HG03175 (cell line): ENCODE measurements around the gene CHN2.

Experiments
- ATAC-seq: cut with Tn5 transposase; IDR thresholded peaks from one replicate; pipeline ENCODE4 v1.9.1; 2021; ENCODE audit warnings: mild to moderate bottlenecking, moderate library complexity; ENCODE audit not compliant: unreplicated experiment

The CHN2 gene

DNA sequence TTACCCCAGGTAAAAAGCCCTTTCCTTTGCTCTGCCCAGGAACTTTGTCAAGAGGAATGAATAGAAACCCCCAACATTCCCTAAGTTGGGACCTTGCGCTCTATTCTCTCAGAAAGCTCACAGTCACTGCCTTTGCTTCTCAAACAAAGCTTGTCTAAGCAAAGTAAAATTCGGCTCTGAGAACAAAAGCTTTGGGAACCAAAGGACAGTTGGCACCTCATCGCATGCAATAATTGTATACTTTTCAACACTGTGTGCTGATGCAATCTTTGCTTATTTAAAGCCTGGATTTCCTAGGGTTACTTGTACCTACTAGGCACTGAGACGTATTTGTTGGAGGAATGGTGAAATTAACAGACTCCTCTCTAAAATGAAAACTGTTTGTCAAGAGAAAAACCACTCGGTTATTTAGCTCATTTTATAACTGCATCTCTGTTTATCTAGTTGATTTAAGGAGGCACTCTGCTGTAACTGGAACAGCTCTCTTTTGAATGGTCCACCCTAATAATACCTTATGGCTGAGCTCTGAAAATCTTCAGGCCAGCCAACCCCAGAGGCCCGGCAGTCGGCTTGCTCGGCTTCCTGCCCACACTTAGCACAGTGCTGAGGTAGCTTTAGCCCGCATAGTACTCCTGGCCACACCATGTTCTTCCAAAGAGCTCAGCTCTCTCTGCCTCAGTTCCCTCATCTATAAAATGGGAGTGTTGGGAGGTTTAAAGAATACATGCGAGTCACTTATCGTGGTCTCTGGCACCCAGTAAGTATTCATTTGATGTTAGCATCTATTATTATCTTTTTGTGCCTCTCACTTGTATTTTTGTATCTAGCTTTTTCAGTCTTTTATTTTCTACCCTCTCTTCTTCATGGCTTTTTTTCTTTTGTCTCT is 288.9 kb downstream of the CHN2 start:
- no peak for ATAC-seq

GRCh38 chr7:29484280-29484679 is 289.7 kb downstream of the CHN2 start:
- no peak for ATAC-seq

DNA sequence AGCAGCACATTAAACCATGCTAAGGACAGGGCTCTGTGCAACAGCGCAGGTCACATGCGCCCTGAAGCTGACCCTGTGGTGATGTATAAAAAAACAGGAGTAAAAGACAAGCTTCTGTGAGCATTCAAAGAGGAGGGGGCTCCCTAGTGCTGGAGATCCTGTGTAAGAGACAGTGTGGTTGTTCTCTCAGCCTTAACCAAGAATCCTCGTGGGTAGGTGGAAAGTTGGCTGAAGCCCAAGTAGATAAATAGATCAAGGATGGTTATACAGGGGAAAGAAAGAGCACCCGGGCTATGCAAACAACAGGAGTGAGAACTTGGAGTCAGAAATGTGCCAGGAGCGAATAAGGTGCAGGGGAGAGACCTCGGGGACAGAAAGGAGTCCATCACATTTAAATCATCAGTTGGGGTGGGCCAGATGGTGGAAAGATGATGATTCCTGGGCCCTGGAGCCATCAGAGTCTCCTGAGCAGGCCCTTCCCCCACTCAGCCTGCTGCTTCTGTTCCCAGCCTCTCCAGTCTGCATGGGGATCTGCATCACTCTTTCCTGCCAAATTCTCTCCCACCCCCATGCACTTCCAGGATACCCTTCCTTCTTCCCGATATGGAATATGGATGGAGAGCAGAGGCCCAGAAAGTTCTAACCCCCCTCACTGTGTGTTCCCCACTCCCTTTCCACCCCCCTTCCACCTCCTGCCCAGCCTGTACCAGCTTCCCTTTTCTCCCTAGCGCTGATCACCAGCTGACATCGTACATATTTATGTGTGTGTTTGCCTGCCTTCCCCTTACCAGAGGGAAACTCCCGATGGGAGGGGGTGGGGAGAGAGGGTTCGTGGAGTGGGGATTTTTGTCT is 291.0 kb downstream of the CHN2 start:
- no peak for ATAC-seq

- no peak for ATAC-seq
These were observed 291.7 kb downstream of the CHN2 start for GRCh38 chr7:29486191-29486700.

- ATAC-seq = no peak
These were observed 292.8 kb downstream of the CHN2 start for GRCh38 chr7:29487424-29487823.

GRCh38 chr7:29488203-29488970 is 293.8 kb downstream of the CHN2 start:
- no peak for ATAC-seq

DNA sequence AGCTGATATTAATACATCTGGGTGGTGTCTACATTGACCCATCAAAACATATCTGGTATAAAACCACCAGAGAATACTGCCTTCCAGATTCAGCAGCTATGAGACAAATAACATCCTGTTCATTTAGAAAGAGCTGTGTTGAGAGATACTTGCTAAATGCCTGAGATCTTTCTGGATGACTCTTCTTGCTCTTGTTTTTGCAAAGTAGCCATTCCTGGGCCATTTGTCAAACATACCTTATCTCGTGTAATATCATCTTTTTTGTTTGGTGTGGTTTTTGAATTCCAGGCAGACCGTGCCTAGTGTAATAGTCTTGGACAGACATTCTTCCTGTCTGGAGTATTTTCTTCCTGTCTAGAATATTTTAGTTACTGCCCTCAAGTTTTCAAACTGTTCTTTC is 294.4 kb downstream of the CHN2 start:
- ATAC-seq = no peak

GRCh38 chr7:29490094-29490607 is 295.6 kb downstream of the CHN2 start:
- no peak for ATAC-seq

DNA sequence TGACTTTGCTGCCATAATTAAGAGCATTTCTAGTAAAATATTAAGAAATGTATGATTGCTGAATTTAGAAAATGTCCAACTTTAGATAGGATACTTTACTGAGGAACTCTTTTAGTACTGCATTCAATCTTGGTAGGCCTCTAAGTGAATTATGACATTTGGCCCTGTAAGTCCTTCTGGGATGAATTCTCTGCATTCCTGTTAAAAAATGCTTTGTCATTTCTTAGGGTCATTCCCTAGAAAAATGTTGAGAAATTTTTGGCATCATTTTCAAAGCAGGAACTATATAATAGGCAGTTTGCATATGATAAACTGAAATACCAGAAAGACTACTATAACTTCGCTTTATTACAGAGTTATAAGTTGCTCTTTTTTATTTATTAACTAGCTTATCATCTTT is 299.8 kb downstream of the CHN2 start:
- no peak for ATAC-seq

DNA sequence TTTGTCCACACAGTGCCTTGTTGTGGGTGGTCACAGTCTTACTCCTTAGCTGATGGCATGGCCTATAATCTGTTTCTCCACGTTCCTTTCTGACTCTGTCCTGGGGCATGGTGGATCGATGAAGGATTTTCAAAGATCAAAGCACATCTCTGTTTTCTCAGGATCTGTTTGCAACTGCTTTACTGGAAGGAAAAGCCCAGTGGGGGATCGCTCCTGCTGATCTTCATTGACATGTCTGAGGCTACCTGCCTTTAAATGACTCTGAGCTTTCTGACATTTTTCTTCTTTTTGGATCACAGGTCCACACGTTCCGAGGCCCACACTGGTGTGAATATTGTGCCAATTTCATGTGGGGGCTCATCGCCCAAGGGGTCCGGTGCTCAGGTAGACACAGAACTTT is 301.1 kb downstream of the CHN2 start:
- no peak for ATAC-seq

DNA sequence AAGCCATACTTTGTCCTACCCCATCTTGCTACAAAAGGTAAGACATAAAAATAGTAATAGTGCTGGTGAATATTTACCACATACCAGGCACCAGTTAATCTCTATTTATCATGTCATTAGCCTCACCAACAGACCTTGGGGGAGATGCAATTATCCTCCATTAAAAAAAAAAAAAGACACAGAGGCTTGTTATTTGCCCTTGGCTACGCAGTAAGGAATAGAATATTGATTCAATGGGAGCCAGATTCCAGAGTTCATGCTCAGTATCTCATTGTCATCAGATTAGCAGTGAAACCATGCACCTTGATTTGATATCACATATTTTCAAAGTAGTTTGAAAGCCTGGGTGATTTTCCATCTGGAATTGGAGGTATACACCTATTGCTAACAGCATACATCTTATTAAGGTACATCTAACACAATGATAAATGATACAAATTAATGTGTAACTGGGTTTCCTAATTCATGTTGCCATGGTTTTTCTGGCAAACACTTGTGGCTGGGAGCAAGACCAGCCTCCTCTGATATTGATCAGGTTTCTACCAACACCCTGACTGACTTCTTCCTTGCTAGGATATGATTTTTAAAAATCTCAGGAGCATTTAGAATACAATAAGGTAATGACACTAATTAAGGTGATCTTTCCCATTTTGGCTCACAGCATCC is 301.9 kb downstream of the CHN2 start:
- ATAC-seq = no peak

- no peak for ATAC-seq
These were observed 305.4 kb downstream of the CHN2 start for GRCh38 chr7:29499932-29500331.

GRCh38 chr7:29500719-29501118 is 306.1 kb downstream of the CHN2 start:
- no peak for ATAC-seq

DNA sequence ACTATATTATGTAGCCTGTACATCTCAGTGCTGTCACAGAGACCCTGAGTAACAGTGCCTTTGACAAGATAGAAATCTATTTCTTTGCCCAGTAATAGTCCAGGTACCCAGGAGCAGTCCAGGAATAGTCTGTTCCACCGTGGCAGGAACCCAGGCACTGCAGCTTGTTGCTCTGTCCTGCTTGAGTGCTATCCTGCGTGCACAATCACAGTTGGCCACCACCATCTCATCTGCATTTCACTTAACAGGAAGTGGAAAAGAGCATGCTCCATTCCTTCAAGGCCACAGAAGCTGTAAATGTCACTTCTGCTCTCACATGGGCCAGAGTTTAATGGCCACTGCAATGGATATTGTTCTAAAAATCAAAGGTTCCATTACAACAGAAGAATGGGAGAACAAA is 307.6 kb downstream of the CHN2 start:
- ATAC-seq = no peak

DNA sequence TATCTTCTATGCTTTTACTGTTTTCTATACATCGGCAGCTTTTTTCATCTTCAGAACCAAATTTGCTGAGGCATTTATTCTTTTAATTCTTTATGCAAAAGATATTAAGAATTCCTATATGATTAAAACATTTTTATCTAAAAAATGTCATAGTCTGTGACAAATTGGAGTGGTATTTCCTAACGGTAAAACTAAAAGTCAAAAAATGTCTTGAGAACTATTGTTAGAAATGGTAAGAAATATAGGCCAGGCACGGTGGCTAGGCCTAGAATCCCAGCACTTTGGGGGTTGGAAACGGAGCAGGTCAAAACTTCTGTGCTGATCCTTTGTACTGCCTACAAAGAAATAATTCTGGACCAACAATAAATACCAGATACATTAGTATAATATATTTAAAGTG is 311.4 kb downstream of the CHN2 start:
- ATAC-seq = no peak

- no peak for ATAC-seq
These were observed 314.0 kb downstream of the CHN2 start for GRCh38 chr7:29508608-29509007.

DNA sequence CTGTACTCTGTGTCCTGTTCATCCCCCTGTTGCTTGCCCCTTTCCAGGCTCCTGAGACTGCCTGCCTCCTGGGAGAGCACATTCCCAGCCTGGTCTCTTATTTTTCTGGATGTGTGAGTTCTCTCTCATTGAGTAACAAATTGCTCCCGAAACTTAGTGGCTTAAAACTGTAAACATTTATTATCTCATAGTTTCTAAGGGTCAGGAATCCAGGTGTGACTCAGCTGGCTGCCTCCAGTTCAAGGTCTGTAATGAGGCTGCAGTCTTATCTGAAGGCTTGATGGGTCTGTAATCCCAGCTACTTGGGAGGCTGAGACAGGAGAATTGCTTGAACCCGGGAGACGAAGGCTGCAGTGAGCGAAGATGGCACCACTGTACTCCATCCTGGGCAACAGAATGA is 315.5 kb downstream of the CHN2 start:
- no peak for ATAC-seq

DNA sequence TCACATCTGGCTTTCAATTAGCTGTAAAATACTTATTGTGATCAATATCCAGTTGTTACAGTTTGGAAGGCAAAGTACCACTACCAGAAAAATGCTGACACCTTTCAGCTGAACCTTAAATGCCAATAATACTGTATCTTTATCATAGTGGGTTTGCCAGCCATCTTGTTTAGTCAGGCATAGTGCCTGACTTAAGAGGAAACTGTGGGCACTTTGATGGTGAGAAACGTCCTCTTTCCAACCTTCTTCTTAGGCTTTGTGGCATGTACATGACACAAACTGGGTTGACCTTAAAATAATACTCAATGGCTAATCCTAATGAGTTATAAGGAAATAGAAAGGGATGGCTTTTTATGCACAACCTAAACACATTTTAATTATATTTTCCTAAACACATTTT is 316.8 kb downstream of the CHN2 start:
- no peak for ATAC-seq

DNA sequence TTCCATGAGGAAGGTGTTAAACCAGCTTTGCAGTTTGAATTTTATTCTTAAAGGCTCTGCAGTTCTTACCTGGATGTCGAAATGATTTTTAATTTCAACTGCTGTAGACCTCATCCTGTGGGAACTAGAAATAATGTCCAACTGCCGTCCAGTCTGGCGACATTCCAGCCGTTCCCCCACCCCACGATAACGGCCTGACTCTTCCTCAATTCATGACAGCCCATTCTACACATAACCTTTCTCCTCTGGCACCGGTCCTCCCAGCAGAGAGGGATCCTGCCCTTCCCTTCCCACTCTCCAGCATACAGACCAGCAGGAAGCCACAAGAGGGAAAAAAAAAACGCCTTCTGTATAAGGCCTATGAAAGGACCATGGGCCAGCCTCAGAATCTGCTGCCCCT is 317.3 kb downstream of the CHN2 start:
- no peak for ATAC-seq

- no peak for ATAC-seq
These were observed 321.9 kb downstream of the CHN2 start for GRCh38 chr7:29516491-29516890.
